GM19468 (cell line): ENCODE results near the gene CPS1.

Experiments used
- ATAC-seq: cut with Tn5 transposase; IDR thresholded peaks from one replicate; pipeline ENCODE4 v1.9.1; 2021; ENCODE audit warnings: mild to moderate bottlenecking, moderate library complexity, moderate number of reproducible peaks; ENCODE audit not compliant: unreplicated experiment; ENCODE audit errors: extremely low read depth

The CPS1 gene

DNA sequence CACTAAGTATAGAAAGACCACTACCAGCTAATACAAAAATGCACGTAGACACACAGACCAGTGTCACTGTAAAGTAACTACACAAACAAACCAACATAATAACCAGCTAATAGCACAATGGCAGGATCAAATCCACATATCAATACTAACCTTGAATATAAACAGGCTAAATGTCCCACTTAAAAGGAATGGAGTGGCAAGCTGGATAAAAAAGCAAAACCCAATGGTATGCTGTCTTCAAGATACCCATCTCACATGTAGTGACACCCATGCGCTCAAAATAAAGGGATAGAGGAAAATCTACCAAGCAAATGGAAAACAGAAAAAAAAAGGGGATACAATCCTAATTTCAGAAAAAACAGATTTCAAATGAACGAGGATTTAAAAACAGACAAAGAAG lies 41.8 kb downstream of the CPS1 start:
- no peak for ATAC-seq

DNA sequence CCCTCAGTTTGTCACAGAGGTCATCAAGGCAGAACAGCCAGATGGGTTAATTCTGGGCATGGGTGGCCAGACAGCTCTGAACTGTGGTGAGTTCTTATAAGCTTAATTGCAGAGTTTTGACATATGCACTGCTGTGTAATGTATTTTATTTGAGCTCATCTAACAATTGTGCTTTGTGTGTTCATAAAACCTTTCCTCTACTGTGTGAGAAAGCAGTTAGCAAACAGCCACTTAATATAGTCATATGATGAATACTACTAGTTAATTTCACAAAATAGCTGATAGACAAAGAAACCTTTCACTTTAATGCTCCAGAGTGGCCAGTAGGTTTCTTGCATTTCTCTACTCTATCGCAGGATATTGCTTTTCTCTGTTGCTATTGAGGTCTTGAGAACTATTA lies 43.1 kb downstream of the CPS1 start:
- no peak for ATAC-seq

DNA sequence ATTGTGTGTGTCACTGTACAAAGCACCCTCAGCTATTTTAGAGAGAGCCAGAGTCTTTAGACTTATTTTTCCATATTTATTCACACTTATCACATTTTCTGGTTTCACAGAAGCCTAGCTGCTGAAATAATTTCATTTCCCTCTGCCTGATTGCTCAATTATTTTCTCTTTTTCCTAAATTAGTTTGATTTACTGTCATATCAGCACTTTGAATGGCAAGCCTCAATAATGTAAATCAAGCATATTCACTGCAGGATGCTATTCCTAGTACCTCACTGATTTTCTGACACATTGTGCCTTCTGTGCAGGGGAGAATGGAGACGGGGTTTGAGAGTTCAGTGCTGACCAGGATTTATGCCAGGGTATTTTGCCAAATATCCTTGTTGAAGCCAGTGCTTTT lies 48.3 kb downstream of the CPS1 start:
- no peak for ATAC-seq

DNA sequence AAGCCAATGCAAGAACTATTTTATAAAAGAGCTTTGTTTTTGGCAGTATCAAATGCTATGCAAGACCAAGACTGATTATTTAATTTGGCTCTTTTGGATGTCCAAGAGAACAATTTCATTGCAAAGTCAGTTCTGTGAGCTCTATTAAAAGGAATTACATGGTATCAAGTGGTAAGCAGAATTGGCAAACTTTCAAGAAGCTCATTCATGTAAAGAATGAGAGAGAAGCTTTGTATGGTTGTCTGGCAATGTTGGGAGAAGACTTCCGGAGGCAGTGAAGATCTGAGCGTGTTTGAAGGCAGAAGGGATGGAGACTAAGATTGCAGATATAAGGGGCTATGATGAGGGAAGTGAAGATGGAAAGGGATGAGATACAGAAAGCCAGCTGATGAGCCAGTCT lies 49.6 kb downstream of the CPS1 start:
- ATAC-seq, result no peak

DNA sequence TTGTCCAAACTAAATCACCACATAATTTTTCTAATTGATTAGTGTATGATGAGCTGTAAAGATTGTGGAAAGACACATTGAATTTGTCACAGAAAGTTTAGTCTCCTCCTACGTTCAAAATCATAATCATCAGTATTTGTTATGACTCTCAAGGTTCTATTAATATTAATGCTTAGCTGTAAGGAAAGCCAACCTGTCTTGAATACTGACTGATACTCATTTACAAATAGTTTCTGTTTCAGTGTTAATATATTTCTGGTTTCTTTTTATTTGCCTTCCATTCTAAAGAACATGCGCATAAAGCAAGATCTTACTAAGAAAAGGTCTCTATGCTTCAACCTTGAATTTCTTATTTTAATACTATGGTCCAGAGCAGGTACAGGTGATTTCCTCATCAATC lies 55.1 kb downstream of the CPS1 start:
- peak; percentile 42 for ATAC-seq

DNA sequence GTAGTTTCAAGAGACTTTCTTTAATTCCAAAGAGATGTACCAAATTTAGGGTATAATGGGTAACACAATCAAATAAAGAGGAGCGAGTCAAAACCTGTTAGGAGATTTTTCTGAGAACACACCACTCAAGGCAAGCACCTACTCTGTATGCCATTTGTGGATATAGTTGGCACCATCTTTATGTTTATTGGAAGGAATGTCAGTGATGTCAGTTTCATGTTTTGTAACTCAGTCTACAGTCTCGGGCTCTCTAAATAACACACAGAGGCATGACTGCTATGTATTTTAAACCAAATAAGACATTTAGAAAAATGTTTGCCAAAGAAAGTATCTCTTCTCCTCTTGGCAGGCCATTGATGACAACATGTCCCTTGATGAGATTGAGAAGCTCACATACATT lies 59.7 kb downstream of the CPS1 start:
- no peak for ATAC-seq

DNA sequence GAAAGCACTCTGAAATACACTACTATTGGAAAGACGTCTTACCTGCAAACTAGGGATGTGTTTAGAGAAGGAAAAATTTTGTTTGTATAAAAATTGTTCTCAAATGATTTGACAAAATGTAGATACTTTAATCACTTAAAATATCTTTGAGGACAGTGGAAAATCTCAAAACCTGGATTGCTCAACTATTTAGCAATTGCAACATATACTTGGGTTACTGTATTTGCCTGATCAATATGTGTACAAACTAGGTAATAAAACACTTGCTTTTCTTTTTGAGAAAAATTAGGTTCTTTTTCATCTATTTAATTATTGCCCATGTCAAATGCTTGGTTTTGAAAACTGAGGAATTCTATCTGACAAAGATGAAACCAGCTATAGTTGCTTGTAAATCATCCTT lies 60.9 kb downstream of the CPS1 start:
- no peak for ATAC-seq

DNA sequence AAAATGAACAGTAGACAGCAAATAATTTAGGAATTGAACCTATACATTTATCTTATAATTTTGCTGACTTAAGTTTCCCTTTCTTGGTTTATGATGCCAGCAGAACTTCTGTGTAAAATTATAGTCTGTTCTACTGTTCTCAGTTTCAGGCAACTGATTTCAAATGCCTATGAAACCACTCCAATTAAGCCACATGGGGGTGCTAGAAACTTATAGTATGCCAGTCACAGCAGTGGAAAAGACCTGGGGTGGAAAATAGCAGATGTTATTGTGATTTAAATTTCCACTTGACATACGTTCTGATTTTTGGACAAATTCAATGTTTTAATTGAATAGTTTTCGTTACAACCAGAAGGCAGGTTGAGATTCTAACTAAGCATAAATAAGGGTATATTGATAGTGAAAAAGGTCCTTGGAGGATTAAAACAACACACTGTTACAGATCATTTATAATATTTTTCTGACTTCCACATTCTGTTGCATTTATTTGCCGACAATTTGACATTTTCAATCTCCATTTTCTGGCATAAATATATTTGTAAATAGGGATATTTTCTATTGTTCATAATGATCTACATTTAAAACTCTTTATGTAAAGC lies 61.4 kb downstream of the CPS1 start:
- no peak for ATAC-seq

DNA sequence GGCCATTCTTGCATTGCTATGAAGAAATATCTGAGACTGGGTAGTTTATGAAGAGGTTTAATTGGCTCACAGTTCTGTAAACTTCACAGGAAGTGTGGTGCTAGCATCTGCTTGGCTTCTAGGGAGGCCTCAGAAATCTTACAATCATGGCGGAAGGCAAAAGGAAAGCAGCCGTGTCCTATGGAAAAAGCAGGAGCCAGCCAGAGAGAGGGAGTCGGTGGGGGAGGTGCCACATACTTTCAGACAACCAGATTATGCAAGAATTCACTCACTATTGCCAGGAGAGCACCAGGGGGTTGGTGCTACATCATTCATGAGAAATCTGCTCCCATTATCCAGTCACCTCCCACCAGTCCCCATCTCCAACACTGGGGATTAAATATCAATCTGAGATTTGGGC lies 64.1 kb downstream of the CPS1 start:
- no peak for ATAC-seq

DNA sequence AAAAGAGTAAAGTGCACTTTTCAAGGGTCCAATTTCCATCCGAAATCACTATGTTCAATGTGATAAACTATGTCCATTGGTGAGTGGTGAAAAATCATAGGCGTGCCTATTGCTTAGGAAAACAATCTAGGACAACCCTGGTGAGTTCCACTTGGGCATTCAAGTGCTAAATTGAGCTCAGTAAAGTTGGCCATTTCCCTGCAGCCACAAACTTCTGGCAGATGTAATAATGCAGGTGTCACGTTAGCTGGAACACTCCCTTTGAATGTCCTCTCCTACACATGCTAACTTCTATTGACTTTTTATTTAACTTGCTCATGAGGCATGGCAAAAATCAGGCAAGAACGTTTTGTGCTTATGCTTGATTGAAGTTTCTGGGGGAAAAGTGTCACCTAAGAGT lies 67.1 kb downstream of the CPS1 start:
- no peak for ATAC-seq

DNA sequence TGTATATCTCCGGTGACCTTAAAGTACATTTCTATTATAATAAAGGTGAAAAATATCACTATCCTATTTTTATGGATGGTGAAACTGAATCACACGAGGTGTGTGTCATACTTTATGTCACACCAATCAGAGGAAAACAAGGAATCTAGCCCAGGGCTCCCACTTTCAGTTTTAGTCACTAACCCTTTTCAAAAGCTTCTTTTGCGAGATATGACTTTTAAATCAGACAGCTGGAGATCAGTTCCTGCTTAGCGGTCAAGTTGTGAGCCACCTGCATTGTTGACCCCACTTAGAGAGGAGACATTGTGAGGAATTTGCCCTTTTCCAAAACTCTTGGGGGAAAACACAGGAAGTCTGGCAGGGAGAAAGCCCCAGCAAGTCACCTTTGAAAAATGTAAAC lies 70.5 kb downstream of the CPS1 start:
- no peak for ATAC-seq

DNA sequence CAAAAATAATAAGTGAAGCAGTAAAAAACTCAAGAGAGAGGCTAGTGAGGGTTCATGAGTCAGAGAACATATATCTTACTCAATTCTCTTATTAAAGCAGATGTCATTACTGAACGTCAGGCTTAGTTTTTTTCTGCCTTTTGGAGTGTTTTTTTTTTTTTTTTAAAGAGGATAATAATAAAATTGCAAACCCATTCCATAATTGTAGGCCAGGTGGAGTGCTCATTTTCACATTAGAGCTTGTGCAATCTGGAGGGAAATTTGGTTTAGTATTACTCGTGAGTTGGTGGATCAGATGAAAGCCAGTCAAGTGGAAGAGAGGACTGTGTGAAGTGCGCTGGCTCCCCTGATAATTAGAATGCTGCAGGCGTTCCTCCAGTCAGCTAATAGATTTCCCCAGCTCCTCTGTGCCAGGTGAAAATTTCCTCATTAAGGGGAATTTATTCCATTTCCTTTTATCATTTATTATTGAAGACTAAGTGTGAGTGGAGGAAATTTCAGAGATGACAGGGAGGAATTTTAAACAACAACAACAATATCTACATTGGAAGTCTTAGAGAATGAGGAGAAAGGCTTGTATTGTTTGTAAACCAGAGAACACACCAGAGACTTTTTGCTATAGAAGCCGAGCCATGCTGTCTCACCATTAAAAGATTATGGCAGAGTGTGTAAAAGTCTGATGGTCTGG lies 74.6 kb downstream of the CPS1 start:
- ATAC-seq, result no peak

DNA sequence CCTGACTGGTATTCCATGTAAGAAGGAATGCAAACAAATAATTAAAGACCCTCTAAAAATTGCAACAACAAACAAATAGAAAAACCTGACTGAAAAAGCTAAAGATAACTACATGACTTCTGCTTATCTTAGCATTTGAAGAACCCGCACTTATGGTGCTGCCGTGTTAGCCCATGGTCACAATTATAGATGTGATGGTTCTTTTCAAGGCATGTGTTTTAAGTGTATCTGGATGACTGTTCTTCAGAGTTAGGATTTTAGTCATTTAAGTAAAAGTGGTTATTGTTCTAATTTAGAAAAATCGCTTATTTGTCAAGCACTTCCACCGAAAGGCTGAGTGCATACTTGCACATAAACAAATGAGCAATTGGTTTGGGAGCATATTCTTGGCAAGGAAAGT lies 77.3 kb downstream of the CPS1 start:
- ATAC-seq, result no peak

DNA sequence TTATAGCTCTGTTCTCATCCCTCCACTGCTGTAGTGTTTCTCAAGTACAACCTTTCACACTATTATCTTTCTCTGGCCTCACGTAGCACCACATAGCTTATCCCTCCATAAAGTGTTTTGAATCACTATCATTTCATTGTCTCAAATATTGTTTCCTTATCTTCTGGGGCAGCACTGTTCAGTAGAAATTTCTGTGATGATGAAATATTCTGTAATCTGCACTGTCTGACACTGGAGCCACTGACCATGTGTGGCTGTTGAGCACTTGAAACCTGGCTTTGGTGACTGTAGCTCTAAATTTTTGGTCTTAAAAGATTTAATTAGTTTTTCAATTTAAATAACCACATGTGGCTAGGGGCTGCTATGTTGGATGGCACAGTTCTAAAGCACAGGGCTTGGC lies 78.9 kb downstream of the CPS1 start:
- no peak for ATAC-seq

DNA sequence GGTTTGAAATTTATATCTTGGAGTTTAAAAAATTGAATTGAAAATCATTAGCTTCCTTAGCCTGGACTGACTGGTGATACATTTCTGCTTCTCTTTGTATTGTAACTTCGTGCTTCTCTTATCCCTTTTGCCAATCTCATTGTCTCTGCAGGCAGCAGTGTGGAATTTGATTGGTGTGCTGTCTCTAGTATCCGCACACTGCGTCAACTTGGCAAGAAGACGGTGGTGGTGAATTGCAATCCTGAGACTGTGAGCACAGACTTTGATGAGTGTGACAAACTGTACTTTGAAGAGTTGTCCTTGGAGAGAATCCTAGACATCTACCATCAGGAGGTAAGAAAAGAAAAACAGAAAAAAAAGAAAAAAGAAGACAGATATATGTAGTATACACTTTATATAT lies 85.9 kb downstream of the CPS1 start:
- no peak for ATAC-seq

DNA sequence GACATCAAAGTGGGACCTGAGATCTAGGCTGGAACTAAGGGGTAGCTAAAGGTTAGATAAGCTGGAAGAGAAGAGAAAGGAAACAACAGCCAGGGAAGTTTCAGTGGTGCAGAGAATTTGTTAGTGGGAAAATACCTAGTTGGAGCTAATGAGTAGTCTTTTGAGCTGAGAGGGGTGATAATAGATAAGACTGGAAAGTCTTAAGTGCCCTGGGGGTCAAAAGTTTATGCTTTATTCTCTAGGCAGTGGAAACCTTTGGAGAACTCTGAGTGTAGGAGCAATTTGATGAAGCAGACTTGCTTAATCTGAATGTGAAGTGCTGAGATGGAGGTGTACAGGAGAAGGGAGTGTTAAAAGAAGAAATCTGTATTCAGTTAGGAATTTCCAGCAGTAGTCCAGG lies 90.8 kb downstream of the CPS1 start:
- ATAC-seq, result no peak

DNA sequence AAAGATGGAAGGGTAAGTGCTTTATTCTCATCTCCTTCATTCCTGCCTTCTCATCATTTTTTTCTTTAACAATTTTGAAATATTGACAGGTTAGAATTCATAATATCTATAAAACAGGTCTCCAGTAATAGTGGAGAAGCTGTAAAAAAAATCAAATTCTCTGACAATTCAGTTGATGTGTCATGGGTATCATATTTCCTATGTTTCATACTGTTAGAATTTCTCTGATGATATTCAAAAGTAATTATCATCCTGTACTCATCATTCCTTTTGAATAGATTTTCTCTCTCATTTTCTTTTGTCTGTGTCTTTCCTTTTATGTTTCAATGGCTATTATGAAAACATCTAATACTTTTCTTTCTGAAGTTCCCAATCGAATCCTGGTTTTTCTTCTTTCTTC lies 97.7 kb downstream of the CPS1 start:
- ATAC-seq, result no peak

DNA sequence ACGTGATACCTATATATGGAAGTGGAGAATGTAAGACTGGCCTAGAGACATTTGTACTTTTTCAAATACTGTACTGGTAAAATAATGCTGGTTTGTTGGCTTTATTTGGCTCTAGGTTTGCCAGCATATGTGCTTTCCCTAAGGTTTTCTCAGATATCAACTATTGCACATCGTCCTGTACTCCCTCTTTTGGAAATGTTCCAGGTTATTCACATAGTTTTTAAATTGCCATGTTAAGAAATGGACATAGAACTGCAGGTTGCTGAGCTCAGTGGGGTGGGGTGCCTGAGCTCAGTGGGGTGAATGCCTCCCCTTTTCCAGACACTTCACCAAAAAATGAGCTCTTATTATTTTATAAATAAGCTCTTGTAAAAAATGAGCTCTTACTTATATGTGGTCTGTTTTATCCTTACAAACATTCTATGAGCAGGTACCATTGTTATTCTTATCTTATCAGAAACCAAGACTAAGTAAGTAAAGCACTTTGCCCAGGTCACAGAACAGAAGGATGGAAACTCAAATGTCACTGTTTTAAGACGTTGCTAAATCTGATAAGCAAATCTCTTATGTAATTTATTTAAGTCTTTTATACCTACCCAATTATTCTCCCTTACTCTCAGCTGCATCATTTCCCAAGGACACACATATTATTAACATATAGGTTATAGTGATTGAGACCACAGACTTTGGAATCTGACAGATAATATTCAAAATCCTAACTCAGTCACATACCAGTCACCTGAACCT lies 99.0 kb downstream of the CPS1 start:
- no peak for ATAC-seq

DNA sequence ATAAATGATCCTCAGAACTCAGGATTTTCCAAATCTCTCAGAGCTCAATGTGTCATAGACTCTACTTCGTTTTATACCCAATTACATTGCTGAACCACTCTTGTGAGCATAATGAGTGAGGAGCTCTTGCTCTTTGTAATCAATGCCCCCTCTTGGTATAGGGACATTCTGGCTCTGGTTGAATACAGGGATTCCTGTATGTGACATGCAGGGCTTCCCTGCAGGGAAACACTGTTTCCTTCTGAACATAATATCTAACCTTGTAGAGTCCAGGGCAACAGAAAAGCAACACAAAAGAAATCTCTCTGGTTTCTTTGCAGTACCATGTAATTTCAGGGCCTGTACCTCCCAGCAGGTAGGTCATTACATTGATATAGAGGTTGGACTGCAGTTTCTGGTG lies 101.5 kb downstream of the CPS1 start:
- no peak for ATAC-seq

DNA sequence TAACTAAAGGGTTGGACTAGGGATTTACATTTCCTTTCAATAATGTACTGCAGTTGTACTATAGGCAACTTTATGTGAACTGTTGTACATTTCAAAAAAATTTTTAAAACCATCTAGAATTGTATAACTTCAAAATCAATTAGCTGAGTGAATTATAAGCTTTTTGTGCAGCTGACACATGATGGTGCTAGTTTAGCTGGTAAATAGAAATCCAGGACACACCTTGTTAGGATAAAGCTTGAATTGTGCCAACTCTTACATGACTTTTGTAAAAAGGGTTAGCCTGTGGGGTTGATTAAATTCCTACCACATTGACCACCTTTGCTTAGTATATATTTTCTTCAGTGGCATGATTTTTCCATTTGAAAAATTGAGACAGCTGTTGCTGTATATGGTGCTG lies 104.4 kb downstream of the CPS1 start:
- ATAC-seq, result no peak

DNA sequence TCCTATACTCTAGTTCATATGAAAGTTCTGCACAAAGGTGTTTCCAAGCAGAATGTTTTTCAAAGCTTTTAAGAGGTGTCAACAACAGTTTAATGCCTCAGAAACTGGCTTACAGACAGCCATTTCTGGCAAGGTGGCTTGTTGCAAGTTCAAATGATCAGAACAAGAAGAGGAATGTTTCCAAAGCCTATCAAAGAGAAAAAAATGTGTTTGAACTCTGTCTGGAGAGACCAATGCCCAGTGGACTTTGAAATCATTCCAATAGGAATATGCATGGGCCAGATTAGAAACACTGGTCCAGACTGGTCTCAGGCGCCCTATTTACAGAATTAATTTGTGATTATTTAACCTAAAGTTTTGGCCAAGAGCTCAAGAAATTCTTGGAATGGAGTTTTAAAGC lies 106.2 kb downstream of the CPS1 start:
- ATAC-seq, result no peak

DNA sequence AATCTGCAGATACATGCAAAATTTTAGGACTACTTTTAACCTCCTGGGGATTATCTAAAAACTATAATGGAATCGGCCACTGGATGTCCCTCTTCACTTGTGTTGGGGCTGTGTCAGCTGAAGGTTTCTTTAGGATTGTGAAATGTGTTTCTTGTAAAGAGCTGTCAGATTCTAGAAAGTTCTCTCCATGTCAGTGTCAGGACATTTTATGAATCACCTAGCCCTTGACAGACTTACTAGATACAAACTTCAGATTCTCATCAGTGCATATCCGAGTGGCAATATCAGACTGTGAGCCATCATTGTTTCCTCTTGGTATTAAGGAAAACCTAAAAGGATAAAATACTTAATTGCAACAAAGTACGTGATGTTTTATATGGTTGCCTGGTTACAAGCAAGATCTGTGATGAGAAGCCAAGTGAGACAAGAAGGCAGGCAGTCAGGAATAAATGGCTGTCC lies 107.3 kb downstream of the CPS1 start:
- no peak for ATAC-seq
